Tibial artery (tissue), 4 donors: ENCODE data around the gene OR1L4.

Experiments
- DNase-seq, 2 donors: peaks; one replicate each; pipeline ENCODE4 v3.0.0-alpha.2; 2019
- H3K27ac ChIP-seq, 2 donors: fragments of 200-600 bp; sonication (generic) in 1 of 2; 1 replicate in 1 of 2; 2 replicates in 1 of 2; pipeline ENCODE4 v1.5.1; 2018 to 2019; ENCODE audit warnings: mild to moderate bottlenecking in 1 of 2
- H3K27me3 ChIP-seq, 2 donors: fragments of 200-600 bp; sonication (generic) in 1 of 2; one replicate each; pipeline versions ENCODE4 v1.5.1 to v1.6.0; 2016 to 2019
- H3K36me3 ChIP-seq, 3 donors: fragments of 200-600 bp; sonication (generic) in 2 of 3; one replicate each; pipeline ENCODE4 v1.5.1; 2016 to 2019; ENCODE audit warnings: mild to moderate bottlenecking in 2 of 3
- H3K4me1 ChIP-seq, 4 donors: fragments of 200-600 bp; sonication (generic) in 2 of 4; 1 replicate in 3 of 4; 2 replicates in 1 of 4; pipeline ENCODE4 v1.5.1; 2016 to 2019
- H3K4me3 ChIP-seq, 2 donors: fragments of 200-600 bp; sonication (generic) in 1 of 2; 1 replicate in 1 of 2; 2 replicates in 1 of 2; pipeline ENCODE4 v1.5.1; 2018 to 2019; ENCODE audit warnings: mild to moderate bottlenecking in 2 of 2
- H3K9me3 ChIP-seq, 3 donors: fragments of 200-600 bp; sonication (generic) in 1 of 3; one replicate each; pipeline ENCODE4 v1.5.1; 2016 to 2019
- CTCF ChIP-seq, 2 experiments: fragments of 200-600 bp in 1 of 2; fragments of 450-650 bp in 1 of 2; IDR thresholded peaks; one replicate each; pipeline ENCODE4 v1.5.1; 2017 to 2019; ENCODE audit warnings: antibody characterized with exemption in 2 of 2, mild to moderate bottlenecking in 1 of 2, moderate library complexity in 1 of 2
- intact Hi-C: fragments of 100-400 bp; cut with DNase I; formaldehyde crosslinking; loops from one replicate; pipeline ENCODE4 v1.15.0; 2023; ENCODE audit warnings: low total_unique reads

OR1L4 gene

GRCh38 chr9:122723690-122724089, at the start of gene OR1L4:
Gene OR1L4, plus strand, starts transcription at chr9:122723990. Its CDS starts 0 bp downstream, at chr9:122723990.
- no peak for DNase-seq
- Histone ChIP-seq H3K27me3 (no peaks in the 10 kb centered on the region), H3K4me1 (no peaks in the 10 kb centered on the region), H3K27ac (no peak within 1 kb of the TSS), H3K4me3 (no peak within 1 kb of the TSS), H3K36me3 (peaks cover 0 to 6% (median 0%) of the 10 kb centered on the region in 3 donors), H3K9me3 (peaks cover 5 to 72% (median 34%) of the 10 kb centered on the region in 3 donors)
- intact Hi-C loops: no loop called here
- TF ChIP-seq CTCF (IDR thresholded peaks at IDR 0.05): no peak

GRCh38 chr9:122684851-122685250, 38.9 kb upstream of the OR1L4 start:
- H3K4me1 ChIP-seq: no peaks in the 10 kb centered on the region
- no peak for DNase-seq
- H3K9me3 ChIP-seq: peaks cover 0 to 36% (median 9%) of the 10 kb centered on the region in 3 donors
- H3K36me3 ChIP-seq: no peaks in the 10 kb centered on the region
- no peak overlapping the region for H3K27ac ChIP-seq
- TF ChIP-seq CTCF (IDR thresholded peaks at IDR 0.05): no peak
- no peaks in the 10 kb centered on the region for H3K27me3 ChIP-seq
- intact Hi-C loops: no loop called here
- no peak overlapping the region for H3K4me3 ChIP-seq

GRCh38 chr9:122695696-122696095, 28.1 kb upstream of the OR1L4 start:
- intact Hi-C loops: no loop called here
- no peak overlapping the region for H3K27ac ChIP-seq
- no peaks in the 10 kb centered on the region for H3K27me3 ChIP-seq
- H3K4me3 ChIP-seq: no peak overlapping the region
- H3K9me3 ChIP-seq: peaks cover 0 to 33% (median 18%) of the 10 kb centered on the region in 3 donors
- no peak for TF ChIP-seq CTCF (IDR thresholded peaks at IDR 0.05)
- no peaks in the 10 kb centered on the region for H3K4me1 ChIP-seq
- DNase-seq: no peak
- no peaks in the 10 kb centered on the region for H3K36me3 ChIP-seq

GRCh38 chr9:122718038-122718437, 5.8 kb upstream of the OR1L4 start:
- Histone ChIP-seq H3K9me3 (peaks cover 0 to 43% (median under 1%) of the 10 kb centered on the region in 3 donors), H3K27me3 (no peaks in the 10 kb centered on the region), H3K27ac (no peak overlapping the region), H3K4me1 (no peaks in the 10 kb centered on the region), H3K4me3 (no peak overlapping the region), H3K36me3 (no peaks in the 10 kb centered on the region)
- no peak for DNase-seq
- no peak for TF ChIP-seq CTCF (IDR thresholded peaks at IDR 0.05)
- intact Hi-C loops: no loop called here

GRCh38 chr9:122719218-122719617, 4.6 kb upstream of the OR1L4 start:
- Histone ChIP-seq H3K27ac (no peak overlapping the region), H3K36me3 (no peaks in the 10 kb centered on the region), H3K27me3 (no peaks in the 10 kb centered on the region), H3K4me1 (no peaks in the 10 kb centered on the region), H3K9me3 (peaks cover 0 to 54% (median 4%) of the 10 kb centered on the region in 3 donors), H3K4me3 (no peak overlapping the region)
- DNase-seq: no peak
- no peak for TF ChIP-seq CTCF (IDR thresholded peaks at IDR 0.05)
- intact Hi-C loops: no loop called here

GRCh38 chr9:122742003-122742402, 18.2 kb downstream of the OR1L4 start, which contains the start of gene OR1L6:
Gene OR1L6, plus strand, starts transcription at chr9:122742303. Its CDS starts 7,545 bp downstream, at chr9:122749848.
- Histone ChIP-seq H3K4me3 (no peak within 1 kb of the TSS), H3K4me1 (no peaks in the 10 kb centered on the region), H3K9me3 (peaks cover 0 to 24% (median 7%) of the 10 kb centered on the region in 3 donors), H3K27ac (no peak within 1 kb of the TSS), H3K27me3 (no peaks in the 10 kb centered on the region), H3K36me3 (no peaks in the 10 kb centered on the region)
- TF ChIP-seq CTCF (IDR thresholded peaks at IDR 0.05): no peak
- DNase-seq: no peak
- intact Hi-C loops: no loop called here
